ENCODE results near the gene GALM.

Gene GALM

GRCh38 chr2:38652431-38653273, 13.3 kb upstream of the GALM start:
- H3K9me2 ChIP-seq (replicated peaks; ENCODE audit: insufficient read depth, low read length), result no peaks in the 10 kb centered on the region
- no peak overlapping the region for H3K4me3 ChIP-seq (ENCODE audit: insufficient read depth, low read length, poor library complexity, severe bottlenecking)
- no peak overlapping the region for H3K27ac ChIP-seq (ENCODE audit: low read depth, low read length)
- H3K36me3 ChIP-seq (ENCODE audit: low read length), result no peaks in the 10 kb centered on the region
- no peaks in the 10 kb centered on the region for H3K27me3 ChIP-seq (ENCODE audit: low read length)
- H3F3A ChIP-seq (ENCODE audit: insufficient read depth), result no peaks in the 10 kb centered on the region
- no peaks in the 10 kb centered on the region for H4K20me1 ChIP-seq (ENCODE audit: low read depth, low read length)
- no peak overlapping the region for H2AFZ ChIP-seq (ENCODE audit: low read depth, low read length, severe bottlenecking)
- no peak overlapping the region for H3K9ac ChIP-seq (ENCODE audit: low read length)
- no peak overlapping the region for H3K4me2 ChIP-seq (ENCODE audit: low read depth, low read length, poor library complexity, severe bottlenecking)
- no peaks in the 10 kb centered on the region for H3K79me2 ChIP-seq (ENCODE audit: insufficient read depth, low read length)
- H3K9me3 ChIP-seq (ENCODE audit: insufficient read depth, low read length), result no peaks in the 10 kb centered on the region
- TF ChIP-seq EZH2phosphoT487 (conservative IDR thresholded peaks at IDR 0.05; ENCODE audit: low read length) (no peak), CTCF (IDR thresholded peaks at IDR 0.05; ENCODE audit: insufficient read depth, low read length, poor library complexity, severe bottlenecking) (no peak)

GRCh38 chr2:38653380-38653714, 12.6 kb upstream of the GALM start:
- Histone ChIP-seq H3K27me3 (ENCODE audit: low read length) (no peaks in the 10 kb centered on the region), H3K4me3 (ENCODE audit: insufficient read depth, low read length, poor library complexity, severe bottlenecking) (no peak overlapping the region), H3K4me2 (ENCODE audit: low read depth, low read length, poor library complexity, severe bottlenecking) (no peak overlapping the region), H4K20me1 (ENCODE audit: low read depth, low read length) (no peaks in the 10 kb centered on the region), H3K79me2 (ENCODE audit: insufficient read depth, low read length) (no peaks in the 10 kb centered on the region), H3K27ac (ENCODE audit: low read depth, low read length) (no peak overlapping the region), H3K36me3 (ENCODE audit: low read length) (no peaks in the 10 kb centered on the region), H3K9me3 (ENCODE audit: insufficient read depth, low read length) (no peaks in the 10 kb centered on the region), H3K9ac (ENCODE audit: low read length) (no peak overlapping the region), H3F3A (ENCODE audit: insufficient read depth) (no peaks in the 10 kb centered on the region), H3K9me2 (replicated peaks; ENCODE audit: insufficient read depth, low read length) (no peaks in the 10 kb centered on the region), H2AFZ (ENCODE audit: low read depth, low read length, severe bottlenecking) (no peak overlapping the region)
- no peak for TF ChIP-seq EZH2phosphoT487 (conservative IDR thresholded peaks at IDR 0.05; ENCODE audit: low read length)
- TF ChIP-seq CTCF (IDR thresholded peaks at IDR 0.05; ENCODE audit: insufficient read depth, low read length, poor library complexity, severe bottlenecking), result no peak

GRCh38 chr2:38653715-38654527, 12.0 kb upstream of the GALM start:
- Histone ChIP-seq H3K4me2 (ENCODE audit: low read depth, low read length, poor library complexity, severe bottlenecking) (no peak overlapping the region), H3K9me2 (replicated peaks; ENCODE audit: insufficient read depth, low read length) (no peaks in the 10 kb centered on the region), H3K27me3 (ENCODE audit: low read length) (no peaks in the 10 kb centered on the region), H4K20me1 (ENCODE audit: low read depth, low read length) (no peaks in the 10 kb centered on the region), H3K9ac (ENCODE audit: low read length) (no peak overlapping the region), H3K4me3 (ENCODE audit: insufficient read depth, low read length, poor library complexity, severe bottlenecking) (no peak overlapping the region), H3F3A (ENCODE audit: insufficient read depth) (no peaks in the 10 kb centered on the region), H2AFZ (ENCODE audit: low read depth, low read length, severe bottlenecking) (no peak overlapping the region), H3K36me3 (ENCODE audit: low read length) (no peaks in the 10 kb centered on the region), H3K9me3 (ENCODE audit: insufficient read depth, low read length) (no peaks in the 10 kb centered on the region), H3K79me2 (ENCODE audit: insufficient read depth, low read length) (no peaks in the 10 kb centered on the region), H3K27ac (ENCODE audit: low read depth, low read length) (no peak overlapping the region)
- TF ChIP-seq EZH2phosphoT487 (conservative IDR thresholded peaks at IDR 0.05; ENCODE audit: low read length) (no peak), CTCF (IDR thresholded peaks at IDR 0.05; ENCODE audit: insufficient read depth, low read length, poor library complexity, severe bottlenecking) (no peak)

All from SU-DHL-6 (cell line).